Motor neuron (in vitro differentiated cells): ENCODE measurements around the gene CD200R1. TPM values are rescaled to one million over a fixed set of nuclear protein-coding genes. Genes with fewer than 3 reads are reported as not detected.
"Not testable (repeated sequence)": the region's sequence is repeated elsewhere in the genome, so short reads cannot be mapped to it uniquely, and the experiment has no call there.

Experiments used
- ATAC-seq, 8 experiments: fragments of 200-7000 bp; cut with Tn5 transposase; replicated peaks in 6 of 8; 2 replicates each; pipeline ENCODE4 v1.8.0; 2021; ENCODE audit warnings: mild to moderate bottlenecking in 8 of 8, moderate library complexity in 8 of 8
- H3K27ac ChIP-seq, 2 donors: fragments of 250-450 bp; sonication (Bioruptor Pico); 2 replicates each; pipeline ENCODE4 v1.9.0; 2021; ENCODE audit warnings: antibody characterized with exemption in 2 of 2, mild to moderate bottlenecking in 2 of 2, moderate library complexity in 1 of 2
- H3K4me1 ChIP-seq, 2 donors: fragments of 250-450 bp; sonication (Bioruptor Pico); replicated peaks in 1 of 2; 2 replicates each; pipeline ENCODE4 v1.6.1; 2021; ENCODE audit warnings: antibody characterized with exemption in 2 of 2, mild to moderate bottlenecking in 2 of 2, moderate library complexity in 1 of 2
- H3K4me3 ChIP-seq, 5 donors: fragments of 250-450 bp; sonication (Bioruptor Pico); 2 replicates each; pipeline ENCODE4 v1.9.0; 2021; ENCODE audit warnings: antibody characterized with exemption in 5 of 5, mild to moderate bottlenecking in 5 of 5, moderate library complexity in 4 of 5
- WGBS, 10 experiments: fragments of 450-650 bp; shearing (Covaris generic); methylation state at CpG; one replicate each; pipeline ENCODE4 v1.0.0; 2022; 5-methylcytosine and 5-hydroxymethylcytosine counted together
- in situ Hi-C, 9 experiments: fragments of 400-800 bp; cut with MboI; loops; one replicate each; pipeline ENCODE4 v1.15.0; 2021; ENCODE audit warnings: low sequenced_read_pairs in 9 of 9, low pct_unique_long_range_greater_than_20kb in 2 of 9; ENCODE audit not compliant: unreplicated experiment in 9 of 9
- total RNA-seq, 8 experiments: library from RNA; unstranded; fragments of 300-600 nt; gene quantifications; 2 replicates each; pipeline versions ENCODE4 v1.2.3 to v1.2.4, GENCODE V29; 2022

Gene CD200R1
- total RNA-seq, 8 experiments from 2014 or later, result 0.05 to 0.18 (median 0.09) TPM; not detected in 2

DNA sequence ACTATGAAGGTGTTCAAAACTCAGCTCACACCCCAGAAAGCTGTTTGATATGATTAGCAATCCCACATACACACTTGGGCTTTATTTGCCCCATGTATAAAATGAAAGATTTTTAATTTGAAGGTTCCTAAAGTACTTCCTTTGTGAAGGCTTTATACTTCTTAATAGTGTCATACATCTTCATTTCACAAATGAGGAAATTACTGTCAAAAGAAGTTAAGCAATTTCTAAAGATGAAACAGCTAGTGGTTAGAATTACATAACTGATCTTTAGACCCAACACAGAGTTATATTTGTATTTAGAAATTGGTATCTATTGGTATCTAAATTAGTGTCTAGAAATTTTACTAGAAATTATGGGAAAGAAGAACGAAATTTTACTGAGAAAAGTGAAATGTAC lies 7.1 kb downstream of the CD200R1 start:
- no peak overlapping the region for H3K4me3 ChIP-seq
- no peak for ATAC-seq
- in situ Hi-C loops, result no loop called here
- no peaks in the 10 kb centered on the region for H3K4me1 ChIP-seq
- no peak overlapping the region for H3K27ac ChIP-seq
- WGBS, 10 experiments, result 0 to 83% (median 52%) methylated on average over 1 of the region's 1 CpG

DNA sequence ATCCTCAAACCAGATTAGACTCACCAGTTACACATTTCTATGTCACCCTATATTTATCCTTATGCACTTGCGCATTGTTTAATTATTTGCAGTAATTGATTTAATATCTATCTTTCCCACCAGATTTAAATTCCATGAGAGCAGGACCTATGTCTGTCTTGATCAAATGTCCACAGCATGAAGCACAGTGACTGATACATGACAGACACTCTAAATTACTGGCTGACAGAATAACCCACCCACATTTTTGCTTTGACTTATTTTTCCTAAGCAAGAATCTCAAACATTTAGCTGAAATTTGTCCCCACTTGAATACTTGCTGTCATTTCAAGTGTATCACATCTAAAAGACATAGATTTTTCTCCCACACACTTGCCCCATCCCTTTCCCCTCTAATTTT lies 7.5 kb downstream of the CD200R1 start:
- H3K27ac ChIP-seq, result no peak overlapping the region
- H3K4me3 ChIP-seq, result no peak overlapping the region
- WGBS, 10 experiments, result 80 to 100% (median 100%) methylated on average over 1 of the region's 1 CpG; no CpG with 5 or more reads in 2 of the 10 experiments
- in situ Hi-C loops, result no loop called here
- no peak for ATAC-seq
- H3K4me1 ChIP-seq, result no peaks in the 10 kb centered on the region

GRCh38 chr3:112966633-112967032 lies 8.3 kb downstream of the CD200R1 start:
- Histone ChIP-seq H3K4me1 (no peaks in the 10 kb centered on the region), H3K27ac (no peak overlapping the region), H3K4me3 (no peak overlapping the region)
- ATAC-seq, result no peak
- 20 to 100% (median 63%) methylated on average over 1 to 2 of the region's 2 CpGs; no CpG with 5 or more reads in 2 of the 10 experiments for WGBS, 10 experiments
- in situ Hi-C loops, result no loop called here

DNA sequence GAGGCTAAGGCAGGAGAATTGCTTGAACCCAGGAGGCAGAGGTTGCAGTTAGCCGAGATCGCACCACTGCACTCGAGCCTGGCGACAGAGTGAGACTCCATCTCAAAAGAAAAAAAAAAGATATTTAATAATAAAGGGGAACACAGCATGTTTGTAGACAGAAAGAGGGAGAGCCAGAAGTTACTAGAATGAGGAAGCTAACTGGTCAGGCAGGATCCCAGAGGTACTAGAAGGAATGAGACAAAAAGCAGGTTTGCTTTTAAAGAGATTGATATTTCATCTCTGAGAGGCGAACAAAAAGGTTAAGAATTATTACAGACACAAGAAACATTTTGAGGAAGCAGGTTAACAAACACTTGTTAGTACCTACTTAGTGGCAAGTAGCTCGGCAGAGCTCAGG lies 9.2 kb downstream of the CD200R1 start:
- no peak for ATAC-seq
- in situ Hi-C loops, result no loop called here
- Histone ChIP-seq H3K4me3 (no peak overlapping the region), H3K4me1 (no peaks in the 10 kb centered on the region), H3K27ac (no peak overlapping the region)
- 69 to 94% (median 83%) methylated on average over 2 to 6 of the region's 6 CpGs for WGBS, 10 experiments

DNA sequence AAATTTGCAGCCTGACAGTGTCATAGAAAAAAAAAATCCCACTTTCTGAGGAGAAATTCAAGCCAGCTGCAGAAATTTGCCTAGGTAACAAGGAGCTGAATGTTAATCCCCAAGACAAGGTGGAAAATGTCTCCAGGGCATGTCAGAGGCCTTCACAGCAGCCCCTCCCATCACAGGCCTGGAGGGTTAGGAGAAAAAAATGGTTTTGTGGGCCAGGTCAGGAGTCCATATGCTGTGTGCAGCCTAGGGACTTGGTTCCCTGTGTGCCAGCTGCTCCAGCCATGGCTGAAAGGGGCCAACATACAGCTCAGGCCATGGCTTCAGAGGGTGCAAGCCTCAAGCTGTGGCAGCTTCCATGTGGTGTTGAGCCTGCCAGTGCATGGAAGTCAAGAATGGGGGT lies 11.2 kb downstream of the CD200R1 start:
- in situ Hi-C loops, result no loop called here
- no peak overlapping the region for H3K4me3 ChIP-seq
- no peak overlapping the region for H3K27ac ChIP-seq
- ATAC-seq, result no peak
- H3K4me1 ChIP-seq, result peaks cover 0 to 3% of the 10 kb centered on the region in 2 donors

DNA sequence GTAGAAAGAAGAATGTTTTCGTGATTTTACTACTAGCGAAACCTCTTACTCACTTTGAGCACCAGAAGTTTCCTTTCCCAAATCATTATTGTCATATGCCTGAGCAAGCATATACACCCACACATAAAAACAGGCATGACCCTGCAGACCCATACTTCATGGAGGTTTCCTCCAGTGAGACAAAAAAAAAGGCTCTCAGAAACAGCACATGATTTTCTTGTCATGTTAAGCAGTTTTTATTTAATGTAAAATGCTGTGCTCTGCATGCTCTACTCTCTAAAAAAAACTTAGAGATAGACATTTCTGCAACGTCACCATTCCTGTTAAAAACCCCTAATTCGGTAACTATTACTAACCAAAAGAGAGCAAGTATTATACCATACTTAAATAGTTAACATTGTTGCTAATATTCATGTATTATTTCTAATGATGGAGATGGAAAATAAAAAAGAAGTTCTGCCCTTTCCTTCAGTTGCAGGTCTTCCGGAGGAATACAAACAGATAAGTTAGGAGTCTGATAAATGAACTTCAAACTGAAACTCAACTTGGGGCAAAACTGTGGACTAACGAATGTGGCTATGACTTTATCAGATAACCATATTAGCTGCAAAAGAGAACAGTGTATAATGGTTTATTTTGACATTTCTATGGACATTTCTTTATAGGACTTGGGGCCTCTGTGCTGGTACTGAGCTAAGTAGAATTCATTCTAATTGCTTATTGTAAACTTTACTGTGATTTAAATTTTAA lies 15.9 kb downstream of the CD200R1 start:
- in situ Hi-C loops, result no loop called here
- no peak for ATAC-seq
- Histone ChIP-seq H3K4me1 (peaks cover 0 to 3% of the 10 kb centered on the region in 2 donors), H3K4me3 (no peak overlapping the region), H3K27ac (no peak overlapping the region)
- WGBS, 10 experiments, result 39 to 91% (median 74%) methylated on average over 3 to 6 of the region's 6 CpGs

- Histone ChIP-seq H3K4me1 (peaks cover 0 to 3% of the 10 kb centered on the region in 2 donors), H3K27ac (no peak overlapping the region), H3K4me3 (no peak overlapping the region)
- in situ Hi-C loops, result no loop called here
- no peak for ATAC-seq
Measured at GRCh38 chr3:112956351-112956750, 18.6 kb downstream of the CD200R1 start.

DNA sequence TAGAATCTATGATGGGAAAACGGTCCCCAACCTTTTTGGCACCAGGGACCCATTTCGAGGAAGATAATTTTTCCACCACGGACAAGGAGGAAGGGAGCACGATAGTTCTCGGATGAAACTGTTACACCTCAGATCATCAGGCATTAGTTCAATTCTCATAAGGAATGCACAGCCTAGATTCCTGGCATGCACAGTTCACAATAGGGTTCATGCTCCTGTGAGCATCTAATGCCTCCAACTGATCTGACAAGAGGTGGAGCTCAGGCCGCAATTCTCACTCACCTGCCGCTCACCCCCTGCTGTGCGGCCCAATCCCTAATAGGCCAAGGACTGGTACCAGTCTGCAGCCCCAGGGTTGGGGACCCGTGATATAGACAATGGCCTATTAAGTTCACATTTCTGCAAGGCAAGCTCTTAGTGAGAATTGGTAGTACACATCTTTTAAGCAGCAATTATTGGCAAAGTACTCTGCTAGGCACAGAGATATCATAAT lies 26.5 kb downstream of the CD200R1 start:
- Histone ChIP-seq H3K4me3 (no peak overlapping the region), H3K27ac (no peak overlapping the region), H3K4me1 (no peaks in the 10 kb centered on the region)
- in situ Hi-C loops, result no loop called here
- no peak for ATAC-seq
- 40 to 90% (median 73%) methylated on average over 1 to 8 of the region's 9 CpGs; no CpG with 5 or more reads in 2 of the 10 experiments for WGBS, 10 experiments

- no peak for ATAC-seq
- in situ Hi-C loops, result no loop called here
- Histone ChIP-seq H3K4me1 (no peaks in the 10 kb centered on the region), H3K4me3 (no peak overlapping the region), H3K27ac (no peak overlapping the region)
- 0 to 80% (median 50%) methylated on average over 1 to 2 of the region's 3 CpGs; no CpG with 5 or more reads in 5 of the 10 experiments for WGBS, 10 experiments
Measured at GRCh38 chr3:112931736-112932521, 43.0 kb downstream of the CD200R1 start.

- in situ Hi-C loops, result no loop called here
- WGBS, 10 experiments, result 73 to 100% (median 92%) methylated on average over 1 to 3 of the region's 3 CpGs; no CpG with 5 or more reads in 1 of the 10 experiments
- Histone ChIP-seq H3K27ac (no peak overlapping the region), H3K4me3 (no peak overlapping the region), H3K4me1 (no peaks in the 10 kb centered on the region)
- ATAC-seq, result no peak
Measured at GRCh38 chr3:112930771-112931170, 44.1 kb downstream of the CD200R1 start.

DNA sequence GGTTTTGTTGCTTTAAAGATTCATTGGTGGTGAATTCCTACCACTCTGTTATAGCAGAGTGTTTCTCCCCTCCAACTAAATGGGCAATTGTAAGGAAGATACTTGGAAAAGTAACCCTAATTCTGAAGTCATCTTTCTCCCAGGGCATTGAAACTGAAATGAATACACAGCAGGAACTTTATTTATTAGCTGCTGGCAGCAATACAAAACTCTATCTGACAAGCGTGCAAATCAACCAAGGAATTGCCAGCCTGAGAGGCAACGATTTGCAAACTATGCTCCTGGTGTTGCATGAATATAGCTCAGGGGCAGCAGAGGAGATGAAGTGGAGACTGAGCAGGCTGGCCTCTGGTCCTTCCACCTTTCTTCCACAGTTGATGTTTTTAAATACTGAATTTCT lies 48.9 kb downstream of the CD200R1 start:
- H3K4me1 ChIP-seq, result peaks cover 0 to 3% of the 10 kb centered on the region in 2 donors
- H3K27ac ChIP-seq, result no peak overlapping the region
- peak; percentile 42 to 95 (median 86) for ATAC-seq
- in situ Hi-C loops, result no loop called here
- no peak overlapping the region for H3K4me3 ChIP-seq
- WGBS, 10 experiments, result 0 to 80% (median 20%) methylated on average over 1 to 2 of the region's 2 CpGs; no CpG with 5 or more reads in 3 of the 10 experiments

DNA sequence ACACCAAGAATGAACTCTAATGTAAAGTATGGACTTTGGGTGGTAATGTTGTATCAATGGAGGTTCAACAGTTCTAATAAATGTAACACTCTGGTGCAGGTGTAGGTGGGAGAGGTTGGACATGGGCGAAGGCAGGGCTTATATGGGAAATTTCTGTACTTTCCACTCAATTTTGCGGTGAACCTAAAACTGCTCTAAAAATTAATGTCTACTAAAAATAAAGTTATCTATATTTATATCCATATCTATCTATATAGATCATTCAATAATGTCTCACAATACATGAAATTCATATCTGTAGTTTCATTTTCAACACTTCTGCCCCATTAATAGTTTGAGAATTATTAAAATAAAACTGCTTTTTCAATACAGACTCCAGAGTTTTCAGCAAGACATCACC lies 49.3 kb downstream of the CD200R1 start:
- no peak for ATAC-seq
- in situ Hi-C loops, result no loop called here
- H3K4me3 ChIP-seq, result no peak overlapping the region
- peaks cover 0 to 3% of the 10 kb centered on the region in 2 donors for H3K4me1 ChIP-seq
- WGBS, 10 experiments, result 67 to 100% (median 86%) methylated on average over 2 of the region's 2 CpGs; no CpG with 5 or more reads in 3 of the 10 experiments
- no peak overlapping the region for H3K27ac ChIP-seq

DNA sequence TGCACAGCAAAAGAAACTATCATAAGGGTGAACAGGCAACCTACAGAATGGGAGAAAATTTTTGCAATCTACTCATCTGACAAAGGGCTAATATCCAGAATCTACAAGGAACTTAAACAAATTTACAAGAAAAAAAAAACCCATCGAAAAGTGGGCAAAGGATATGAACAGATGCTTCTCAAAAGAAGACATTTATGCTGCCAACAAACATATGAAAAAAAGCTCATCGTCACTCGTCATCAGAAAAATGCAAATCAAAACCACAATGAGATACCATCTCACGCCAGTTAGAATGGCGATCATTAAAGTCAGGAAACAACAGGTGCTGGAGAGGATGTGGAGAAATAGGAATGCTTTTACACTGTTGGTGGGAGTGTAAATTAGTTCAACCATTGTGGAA lies 55.4 kb downstream of the CD200R1 start:
- H3K27ac ChIP-seq, in situ Hi-C loops, H3K4me3 ChIP-seq, H3K4me1 ChIP-seq, ATAC-seq: not testable (repeated sequence)
- WGBS, 10 experiments, result 28 to 100% (median 77%) methylated on average over 1 to 5 of the region's 5 CpGs; no CpG with 5 or more reads in 2 of the 10 experiments
